ENCODE measurements around the gene UFD1. TPM values are rescaled to one million over a fixed set of nuclear protein-coding genes. Genes with fewer than 3 reads are reported as not detected.

UFD1 gene
- total RNA-seq, 2 donors from 2014 or later = 43.8 to 46.9 TPM

GRCh38 chr22:19412478-19412877 is 66.5 kb downstream of the UFD1 start:
- ATAC-seq = no peak
- no peak for DNase-seq
- intact Hi-C loops (cut with DNase I) = no loop called here

- intact Hi-C loops (cut with DNase I) = no loop called here
- peak; percentile 9 to 26 for ATAC-seq
- DNase-seq = no peak
These were observed 67.3 kb downstream of the UFD1 start for GRCh38 chr22:19411690-19412045.

- DNase-seq (no peak), ATAC-seq (peak; percentile 59 to 85)
- intact Hi-C loops (cut with DNase I) = no loop called here
These were observed 67.9 kb downstream of the UFD1 start for GRCh38 chr22:19410941-19411689.

GRCh38 chr22:19407649-19408606 is 71.1 kb downstream of the UFD1 start:
- intact Hi-C loops (cut with DNase I) = no loop called here
- peak; percentile 27 for DNase-seq
- ATAC-seq = peak in 1 of 2 donors; percentile 12

GRCh38 chr22:19406846-19407245 is 72.1 kb downstream of the UFD1 start:
- intact Hi-C loops (cut with DNase I) = no loop called here
- ATAC-seq (peak; percentile 39 to 40), DNase-seq (no peak)

GRCh38 chr22:19406281-19406811 is 72.6 kb downstream of the UFD1 start:
- intact Hi-C loops (cut with DNase I) = no loop called here
- DNase-seq = no peak
- no peak for ATAC-seq

GRCh38 chr22:19405652-19406051 is 73.3 kb downstream of the UFD1 start:
- no peak for DNase-seq
- no peak for ATAC-seq
- intact Hi-C loops (cut with DNase I) = no loop called here

GRCh38 chr22:19405133-19405532 is 73.9 kb downstream of the UFD1 start:
- ATAC-seq (no peak), DNase-seq (no peak)
- intact Hi-C loops (cut with DNase I) = no loop called here

GRCh38 chr22:19404676-19405075 is 74.3 kb downstream of the UFD1 start:
- ATAC-seq (no peak), DNase-seq (no peak)
- intact Hi-C loops (cut with DNase I) = no loop called here

GRCh38 chr22:19402642-19403191 is 76.3 kb downstream of the UFD1 start:
- DNase-seq = no peak
- ATAC-seq = no peak
- intact Hi-C loops (cut with DNase I) = no loop called here

- DNase-seq = no peak
- intact Hi-C loops (cut with DNase I) = no loop called here
- no peak for ATAC-seq
These were observed 77.5 kb downstream of the UFD1 start for GRCh38 chr22:19401483-19401882.

GRCh38 chr22:19400881-19401280 is 78.1 kb downstream of the UFD1 start:
- intact Hi-C loops (cut with DNase I) = no loop called here
- DNase-seq (no peak), ATAC-seq (no peak)

Other genes starting within 250 kb of the UFD1 start
- 10 to 100 TPM; 16.0 to 20.5 TPM for gene CLTCL1, start 187.5 kb downstream of the UFD1 start, total RNA-seq
- 10 to 100 TPM; 15.3 to 22.1 TPM for gene HIRA, start 47.5 kb downstream of the UFD1 start, total RNA-seq
- 10 to 100 TPM; 30.2 to 32.2 TPM for gene MRPL40, start 46.6 kb downstream of the UFD1 start, total RNA-seq
- gene C22orf39, start 31.5 kb downstream of the UFD1 start, total RNA-seq = 10 to 100 TPM; 38.3 to 48.0 TPM
- 1 to 10 TPM in 1 of 2 donors, under 1 TPM in 1; 0.34 to 2.1 TPM for gene CDC45, start 727 bp upstream of the UFD1 start, total RNA-seq
- 10 to 100 TPM; 23.3 to 42.1 TPM for gene CLDN5, start 45.2 kb upstream of the UFD1 start, total RNA-seq
- gene SEPTIN5, start 235.3 kb upstream of the UFD1 start, total RNA-seq = 100 to 1,000 TPM; 118 to 127 TPM
- gene GP1BB, start 244.3 kb upstream of the UFD1 start, total RNA-seq = not detected